ENCODE results near the gene LGALS7B. TPM values are rescaled to one million over a fixed set of nuclear protein-coding genes. Genes with fewer than 3 reads are reported as not detected.

The LGALS7B gene
- total RNA-seq, 1 donor from 2014 or later: not detected

DNA sequence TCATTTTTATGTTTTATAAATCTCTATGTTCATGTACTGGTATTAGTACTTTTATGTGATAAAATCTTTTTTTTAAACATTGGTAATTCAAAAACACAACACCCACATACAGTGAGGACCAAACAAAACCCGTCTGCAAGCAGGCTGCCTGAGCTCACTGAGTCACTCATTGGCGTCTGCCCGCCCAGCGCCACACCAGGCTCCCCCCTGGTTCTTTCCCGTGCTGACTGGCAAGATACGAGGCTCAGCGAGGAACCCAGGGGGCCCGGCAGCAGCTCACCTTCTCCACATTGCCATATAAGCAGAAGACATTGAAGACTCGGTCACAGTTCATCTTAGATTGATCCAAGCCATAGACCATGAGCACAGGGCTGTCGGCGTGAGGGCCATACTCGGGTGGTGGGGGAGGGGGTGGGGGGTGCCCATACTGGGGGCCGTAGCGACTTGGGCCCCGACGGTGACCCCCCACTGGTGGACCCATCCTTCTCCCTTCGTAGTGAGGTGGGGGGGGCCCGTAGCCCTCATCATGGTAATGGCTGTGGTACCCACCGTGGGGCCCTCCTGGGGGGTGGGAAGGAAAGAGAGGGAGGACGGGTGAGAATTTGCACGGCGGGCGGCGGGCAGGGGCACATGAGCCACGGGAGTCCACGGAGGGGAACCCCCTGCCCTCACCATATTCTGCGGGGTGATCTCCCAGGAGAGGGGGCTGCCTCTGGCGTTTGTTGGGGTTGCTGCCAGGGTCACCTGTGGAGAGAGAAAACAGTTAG is 51.0 kb downstream of the LGALS7B start:
- intact Hi-C loops (cut with micrococcal nuclease): no loop called here

DNA sequence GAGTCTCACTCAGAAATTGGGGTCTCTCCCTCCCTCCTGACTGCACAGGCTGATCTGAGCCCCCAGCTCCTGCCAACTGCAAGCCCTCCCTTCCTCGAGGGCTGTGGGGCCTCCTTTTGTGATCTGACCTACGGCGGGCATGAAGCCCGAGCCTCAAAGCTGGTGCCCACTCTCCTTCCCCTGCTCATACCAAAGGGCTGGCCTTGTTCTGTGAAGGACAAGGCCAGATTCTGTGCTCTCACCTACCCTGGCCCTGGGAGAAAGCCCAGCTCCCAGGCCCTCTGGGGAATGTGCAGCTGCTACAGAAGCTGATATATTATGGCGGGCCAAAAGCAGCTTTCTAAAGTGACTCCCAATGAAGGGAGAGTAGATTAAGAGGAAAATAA is 51.6 kb downstream of the LGALS7B start:
- intact Hi-C loops (cut with micrococcal nuclease): no loop called here

Other genes starting within 250 kb of the LGALS7B start
- 307 and 314 TPM in 2 replicates for gene MAP4K1, start 171.2 kb upstream of the LGALS7B start, total RNA-seq
- 313 and 314 TPM in 2 replicates for gene EIF3K, start 170.0 kb upstream of the LGALS7B start, total RNA-seq
- gene ACTN4, start 141.6 kb upstream of the LGALS7B start, total RNA-seq: 435 and 443 TPM in 2 replicates
- 4.4 and 4.7 TPM in 2 replicates for gene CAPN12, start 44.7 kb upstream of the LGALS7B start, total RNA-seq
- gene LGALS7, start 15.7 kb upstream of the LGALS7B start, total RNA-seq: not detected in 2 replicates
- gene LGALS4, start 23.7 kb downstream of the LGALS7B start, total RNA-seq: 1.6 and 1.8 TPM in 2 replicates
- gene ECH1, start 42.6 kb downstream of the LGALS7B start, total RNA-seq: 152 and 154 TPM in 2 replicates
- 515 and 536 TPM in 2 replicates for gene HNRNPL, start 60.8 kb downstream of the LGALS7B start, total RNA-seq
- gene RINL, start 89.1 kb downstream of the LGALS7B start, total RNA-seq: 79.1 and 82.0 TPM in 2 replicates
- 56.7 TPM in 2 replicates for gene SIRT2, start 110.4 kb downstream of the LGALS7B start, total RNA-seq
- 60.2 and 66.3 TPM in 2 replicates for gene NFKBIB, start 110.8 kb downstream of the LGALS7B start, total RNA-seq
- gene CCER2, start 123.0 kb downstream of the LGALS7B start, total RNA-seq: 1.9 TPM in 2 replicates
- gene SARS2, start 141.6 kb downstream of the LGALS7B start, total RNA-seq: 29.5 and 33.5 TPM in 2 replicates
- 66.0 and 67.5 TPM in 2 replicates for gene MRPS12, start 141.7 kb downstream of the LGALS7B start, total RNA-seq
- gene FBXO17, start 186.5 kb downstream of the LGALS7B start, total RNA-seq: 0.22 TPM in 1 of 2 replicates, not detected in the other
- not detected in 2 replicates for gene FBXO27, start 243.3 kb downstream of the LGALS7B start, total RNA-seq

Measured in T-helper 1 cell treated with Interleukin-12 subunit alpha and Interleukin-12 subunit beta and Interleukin-4 antibody, amounts not matched to agents 30 ng/mL and 1 ng/mL, for 36 hours (primary cell).